GM19438 (cell line): Measurements from ENCODE around the gene ACADL.
A peak's percentile ranks its signal among the peaks of the same experiment; 100 is the strongest.

Source experiments
- ATAC-seq: cut with Tn5 transposase; IDR thresholded peaks from one replicate; pipeline ENCODE4 v1.9.1; 2021; ENCODE audit warnings: low read depth; ENCODE audit not compliant: unreplicated experiment

ACADL gene

DNA sequence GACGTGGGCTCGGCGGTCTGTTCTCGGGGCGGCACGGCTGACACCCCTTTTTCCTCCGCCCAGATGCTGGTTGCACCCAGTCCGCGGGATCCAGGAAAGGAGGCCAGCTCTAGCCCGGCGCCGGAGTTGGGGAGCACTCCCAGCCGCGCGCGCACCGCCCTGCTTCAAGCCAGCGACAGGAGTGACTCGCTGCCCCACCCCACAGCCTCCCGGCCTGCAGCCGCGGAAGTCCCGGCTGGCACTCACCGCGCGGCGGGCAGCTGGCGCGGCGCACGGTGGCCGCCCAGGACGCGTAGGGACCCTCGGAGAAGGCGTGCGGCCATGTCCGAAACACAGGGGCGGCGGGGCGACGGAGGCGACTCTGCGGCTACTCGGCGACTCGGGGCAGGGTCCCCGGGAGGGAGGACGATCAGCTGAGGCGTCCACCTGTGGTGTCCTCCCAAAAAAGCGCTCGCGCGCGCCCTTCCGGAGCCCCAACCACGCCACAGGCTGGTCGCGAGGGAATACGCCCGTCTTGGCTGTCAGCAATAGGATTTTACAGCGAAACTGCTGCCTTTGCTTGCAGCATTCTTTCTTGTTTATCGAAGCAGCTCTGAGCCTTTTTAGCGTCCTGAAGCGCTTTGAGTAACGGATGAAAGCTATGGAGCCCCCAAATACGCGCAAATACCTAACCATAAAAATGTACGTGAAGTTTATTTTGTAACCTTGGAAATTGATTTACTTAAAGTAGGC lies at the start of gene ACADL:
TSS of gene ACADL (minus strand) at position 507 of the 732 bp plus-strand sequence. CDS start at position 323, 184 bp downstream.
- ATAC-seq: peak; percentile 57

DNA sequence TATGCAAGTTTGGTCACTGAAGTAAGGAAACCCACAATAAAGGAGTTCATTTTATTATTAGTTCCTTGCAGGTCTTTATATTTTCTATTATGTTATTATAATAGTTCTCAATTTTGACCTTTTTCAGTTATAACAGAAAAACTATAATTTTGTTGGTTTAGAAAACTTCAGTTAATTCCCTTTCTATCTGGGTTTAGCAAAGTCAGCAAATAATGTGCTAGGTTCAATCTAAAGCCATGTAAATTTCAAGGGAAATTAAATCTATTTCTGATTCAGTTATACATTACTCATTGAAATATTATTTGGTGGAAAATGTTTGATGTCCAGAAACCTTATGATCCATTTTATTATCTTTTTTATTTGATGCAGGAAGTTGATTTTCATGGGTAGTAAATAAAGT lies 46.1 kb upstream of the ACADL start:
- ATAC-seq: no peak

DNA sequence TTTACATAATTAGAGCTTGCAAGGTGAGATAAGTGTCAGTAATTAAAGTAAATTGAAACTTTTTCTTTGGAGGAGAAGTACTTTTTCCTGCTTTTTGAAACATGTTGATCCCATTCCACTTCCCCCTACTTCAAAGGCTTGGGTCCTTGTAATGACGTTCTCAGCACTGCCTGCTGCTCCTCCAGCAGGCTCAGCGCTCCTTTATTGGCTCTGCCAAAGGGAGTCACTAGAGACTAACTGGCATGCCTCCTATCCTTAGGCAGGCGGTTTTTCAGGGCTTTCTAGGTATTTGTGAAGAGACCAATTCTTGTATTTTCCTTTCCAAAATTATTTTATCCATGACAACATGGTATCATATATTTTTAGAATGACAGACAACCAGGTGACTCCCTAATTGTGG lies 43.9 kb upstream of the ACADL start:
- ATAC-seq: no peak

DNA sequence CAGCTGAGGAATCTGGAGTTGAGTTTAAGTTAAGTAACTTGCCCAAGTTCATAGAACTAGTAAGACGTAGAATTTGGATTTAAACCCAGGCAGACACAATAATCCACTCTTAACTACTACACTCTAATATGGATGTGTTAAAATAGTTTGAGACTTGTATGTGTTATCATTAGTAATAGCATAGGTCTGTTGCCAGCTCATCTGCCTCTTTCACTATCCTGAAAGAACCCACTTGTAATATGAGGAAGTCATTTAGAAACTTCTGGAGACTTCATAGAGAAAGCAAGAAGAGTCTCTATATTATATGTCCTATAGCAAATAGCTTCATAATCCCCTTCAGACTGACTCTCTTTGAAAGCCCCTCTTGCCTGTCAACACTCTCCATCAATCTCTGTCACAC lies 43.0 kb upstream of the ACADL start:
- ATAC-seq: no peak

DNA sequence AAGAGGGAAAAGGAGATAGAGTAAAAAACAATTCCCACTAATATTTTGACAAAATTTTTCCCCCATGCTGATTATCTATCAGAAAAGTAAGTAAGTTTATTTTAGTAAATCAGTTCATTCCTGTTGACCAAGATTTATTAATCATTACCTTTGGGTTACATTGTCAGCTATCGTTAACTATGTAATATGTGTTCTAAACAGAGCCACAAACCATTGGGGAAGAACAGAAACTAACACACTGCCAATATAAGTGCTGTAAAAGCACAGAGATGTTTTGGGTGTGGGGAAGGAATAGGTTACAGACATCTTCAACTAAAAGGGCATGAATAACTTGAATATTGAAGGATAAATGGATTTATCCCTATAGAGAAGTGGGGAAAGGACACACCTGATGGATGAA lies 42.5 kb upstream of the ACADL start:
- ATAC-seq: no peak

DNA sequence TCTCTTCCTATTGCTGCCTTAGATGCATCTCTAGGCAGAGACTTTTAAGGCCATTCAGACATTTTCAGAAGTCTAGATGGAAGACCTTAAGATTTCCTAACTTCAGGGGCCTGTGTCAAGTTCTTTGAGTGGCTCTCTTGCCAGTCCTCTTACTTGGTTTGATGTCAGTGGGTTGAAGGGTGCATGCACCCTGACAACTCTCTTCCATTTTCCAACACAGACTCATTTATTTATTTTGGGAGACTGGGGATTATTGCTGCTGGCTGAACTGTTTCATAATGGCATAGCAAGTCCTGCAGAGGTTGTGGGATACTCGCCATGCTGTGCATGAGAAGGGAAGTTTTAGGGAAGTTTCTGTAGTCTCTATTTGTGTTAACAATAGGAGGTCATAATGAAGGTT lies 39.0 kb upstream of the ACADL start:
- no peak for ATAC-seq

DNA sequence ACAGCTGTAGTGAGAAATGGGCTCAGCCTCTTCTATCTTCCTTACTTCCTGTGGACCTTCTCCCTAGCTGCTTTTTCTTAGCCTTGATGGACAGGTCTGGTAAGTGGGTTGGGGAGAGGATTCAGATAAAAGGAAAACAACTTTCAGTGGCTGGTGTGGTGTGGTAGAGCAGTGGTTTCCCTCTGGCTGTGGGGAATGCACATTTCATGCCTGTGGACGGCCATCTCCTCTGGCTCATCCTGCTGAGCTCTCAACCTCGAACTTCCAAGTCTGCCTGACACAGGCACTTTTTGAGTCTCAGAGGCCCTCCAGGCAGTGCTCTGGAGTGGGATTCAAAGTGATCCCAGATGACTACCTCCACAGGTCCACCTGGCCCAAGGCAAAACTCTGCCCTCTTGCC lies 38.6 kb upstream of the ACADL start:
- no peak for ATAC-seq

DNA sequence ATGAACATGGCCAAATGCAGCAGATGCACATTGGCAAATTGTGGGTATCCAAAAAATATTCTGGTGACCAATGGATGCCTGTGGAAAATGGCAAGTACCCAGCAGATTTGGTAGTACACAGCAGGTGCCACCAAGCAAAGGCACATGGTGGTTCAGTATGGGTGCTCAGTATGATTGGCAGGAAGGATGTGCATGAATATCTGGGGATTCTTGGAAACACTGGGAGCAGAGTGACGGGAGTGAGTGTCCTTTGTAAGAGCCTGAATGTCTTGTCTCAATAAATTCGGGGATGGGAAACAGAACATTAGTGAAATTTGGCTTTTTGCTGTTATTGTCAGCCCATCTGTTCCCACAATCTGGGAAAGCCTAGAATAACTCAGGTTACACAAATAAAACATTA lies 36.8 kb upstream of the ACADL start:
- ATAC-seq: no peak

DNA sequence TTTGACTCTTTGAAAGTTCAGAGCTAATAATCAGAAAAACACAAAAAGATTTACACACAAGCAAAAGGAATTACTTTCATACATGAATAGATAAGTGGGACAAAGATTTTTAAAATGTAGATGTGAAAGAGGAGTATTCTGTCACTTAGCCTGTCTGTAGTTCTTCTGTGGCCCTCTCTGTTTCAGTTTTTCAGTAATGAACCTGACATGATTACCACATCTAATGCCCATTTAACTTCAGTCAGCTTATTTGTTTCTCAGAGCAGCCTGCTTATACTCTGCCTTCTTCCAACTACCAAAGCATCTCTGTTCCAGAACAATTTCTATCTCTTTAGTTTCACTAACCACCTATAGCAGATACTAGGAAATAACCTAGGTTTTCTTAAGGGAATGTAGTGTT lies 34.4 kb upstream of the ACADL start:
- no peak for ATAC-seq

DNA sequence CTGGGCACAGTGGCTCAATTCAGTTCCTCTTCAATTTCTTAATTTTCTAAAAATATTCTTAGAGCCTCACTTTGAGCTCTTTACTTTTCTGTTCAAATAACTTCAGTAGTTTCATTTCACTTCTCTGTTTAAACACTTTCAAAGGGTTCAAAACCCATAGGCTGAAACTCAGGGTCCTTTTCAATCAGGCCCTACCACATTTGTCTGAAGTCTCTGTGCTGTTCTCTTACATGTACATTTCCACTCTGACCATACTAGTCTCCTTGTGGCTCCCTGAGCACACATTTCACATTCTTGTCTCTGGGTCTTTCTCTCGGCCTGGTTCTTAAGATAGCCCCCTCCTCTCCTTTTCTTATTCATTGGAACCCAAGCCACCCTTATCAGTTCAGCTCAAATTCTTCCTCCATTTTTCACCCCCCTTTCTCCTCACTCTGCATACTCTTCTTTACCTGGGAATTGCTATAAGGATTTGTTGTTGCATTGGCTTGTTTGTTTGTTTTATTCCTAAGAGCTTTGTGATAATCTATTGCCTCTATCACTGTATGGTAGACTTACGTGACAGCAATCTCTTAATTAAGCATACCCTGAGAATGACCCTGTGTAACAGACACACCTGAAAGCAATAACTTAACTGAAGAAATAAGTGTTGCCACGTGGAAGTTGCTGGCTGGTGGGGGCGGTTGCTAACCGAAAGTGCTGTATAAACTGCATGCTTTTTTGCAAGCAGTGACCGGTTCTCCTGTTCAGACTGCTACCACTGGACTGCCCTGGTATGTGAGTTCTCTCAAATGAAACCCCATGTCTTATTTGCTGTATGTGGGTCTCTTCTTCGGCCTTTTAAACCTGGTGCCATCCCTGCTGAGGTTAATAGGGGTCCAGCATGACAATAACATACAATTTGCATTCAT lies 27.7 kb upstream of the ACADL start:
- ATAC-seq: no peak

DNA sequence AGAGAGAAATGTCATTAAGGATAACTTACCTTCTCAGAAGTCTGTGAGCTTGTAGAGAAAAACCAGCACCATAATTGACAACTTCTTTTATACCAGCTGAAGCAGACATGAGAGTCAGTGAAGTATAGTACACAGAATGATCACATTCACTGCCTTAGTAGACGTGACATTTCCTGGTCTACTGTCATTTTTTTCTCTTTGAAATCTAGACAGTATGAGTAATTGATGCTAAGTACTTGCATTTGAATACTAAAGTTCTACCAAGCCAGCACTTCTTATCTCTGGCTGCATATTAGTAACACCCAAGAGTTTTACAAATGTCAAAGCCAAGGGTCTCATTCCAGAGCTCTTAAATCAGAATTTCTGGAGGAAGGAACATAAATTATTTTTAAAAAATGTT lies 25.4 kb upstream of the ACADL start:
- no peak for ATAC-seq

DNA sequence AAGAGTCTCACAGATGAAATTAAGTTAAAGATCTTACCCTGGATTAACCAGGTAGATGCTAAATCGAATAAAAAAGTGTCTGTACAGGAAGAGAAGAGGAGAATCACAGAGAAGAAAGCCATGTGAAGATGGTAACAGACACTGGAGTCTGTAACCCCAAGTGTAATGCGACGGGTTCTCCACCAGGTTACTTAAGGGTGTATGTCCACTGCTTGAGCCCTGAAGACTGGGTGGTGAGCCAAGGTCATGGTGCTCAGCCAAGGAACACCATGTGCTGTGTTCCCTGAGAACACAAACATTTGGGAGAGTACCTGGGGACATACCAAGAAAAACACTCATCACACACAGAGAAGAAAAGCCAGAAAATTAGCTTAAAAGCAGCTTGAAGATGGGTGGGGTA lies 8.2 kb upstream of the ACADL start:
- no peak for ATAC-seq

DNA sequence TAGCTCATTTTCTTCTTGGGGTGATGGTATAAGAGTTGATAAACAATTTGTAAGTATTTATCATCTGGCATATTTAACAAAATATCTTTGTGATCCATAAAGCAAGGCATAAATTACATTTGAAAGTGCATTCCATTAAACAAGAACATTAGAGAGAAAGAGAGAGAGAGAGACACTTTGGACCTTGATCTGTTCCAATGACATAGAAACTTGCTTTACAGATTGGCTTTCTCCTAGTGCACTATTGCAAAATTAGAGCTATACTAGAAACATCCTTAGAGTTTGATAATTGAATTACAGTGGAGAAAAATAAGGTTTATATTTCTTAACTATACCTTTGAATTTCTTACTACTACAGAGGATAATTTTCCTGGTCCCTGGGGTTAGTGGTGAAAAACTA lies 5.7 kb upstream of the ACADL start:
- no peak for ATAC-seq

DNA sequence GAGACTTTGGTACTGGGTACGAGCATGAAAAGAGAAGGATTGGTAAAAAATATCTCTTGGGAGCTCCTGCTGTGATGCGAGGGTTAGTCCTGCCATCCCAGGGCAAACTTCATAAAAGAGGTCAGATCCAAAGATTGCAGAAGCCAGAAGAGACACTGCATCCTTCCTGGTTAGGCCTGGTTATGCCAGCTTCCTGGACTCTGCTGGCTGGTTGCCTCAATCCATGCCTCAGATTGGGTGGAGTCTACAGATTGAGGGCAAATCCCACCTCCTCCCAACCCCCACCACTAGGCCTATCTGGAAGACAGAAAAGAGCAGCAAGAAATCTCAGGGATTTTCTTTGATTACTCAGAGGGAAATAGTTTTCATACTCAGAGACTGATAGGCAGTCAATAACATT lies 5.3 kb upstream of the ACADL start:
- ATAC-seq: no peak

DNA sequence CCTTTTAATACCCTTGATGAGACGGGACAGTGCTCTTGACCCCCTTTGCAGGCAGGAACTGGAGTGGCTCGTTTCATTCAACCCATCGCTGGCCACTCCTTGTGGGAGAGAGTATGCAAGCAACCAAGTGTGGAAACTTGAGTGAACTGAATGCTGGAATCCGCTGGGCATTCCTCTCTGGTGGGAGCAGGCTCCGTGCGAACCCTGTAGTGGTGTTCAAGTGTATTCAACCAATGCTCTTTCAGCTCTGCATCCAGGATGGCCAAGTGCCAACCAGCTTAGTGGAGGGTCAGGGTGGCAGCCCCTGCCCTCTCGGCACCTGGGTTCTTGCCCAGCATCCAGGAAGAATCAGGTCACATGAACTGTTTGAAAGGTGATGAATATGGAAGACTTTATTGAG lies 3.3 kb upstream of the ACADL start:
- ATAC-seq: no peak

DNA sequence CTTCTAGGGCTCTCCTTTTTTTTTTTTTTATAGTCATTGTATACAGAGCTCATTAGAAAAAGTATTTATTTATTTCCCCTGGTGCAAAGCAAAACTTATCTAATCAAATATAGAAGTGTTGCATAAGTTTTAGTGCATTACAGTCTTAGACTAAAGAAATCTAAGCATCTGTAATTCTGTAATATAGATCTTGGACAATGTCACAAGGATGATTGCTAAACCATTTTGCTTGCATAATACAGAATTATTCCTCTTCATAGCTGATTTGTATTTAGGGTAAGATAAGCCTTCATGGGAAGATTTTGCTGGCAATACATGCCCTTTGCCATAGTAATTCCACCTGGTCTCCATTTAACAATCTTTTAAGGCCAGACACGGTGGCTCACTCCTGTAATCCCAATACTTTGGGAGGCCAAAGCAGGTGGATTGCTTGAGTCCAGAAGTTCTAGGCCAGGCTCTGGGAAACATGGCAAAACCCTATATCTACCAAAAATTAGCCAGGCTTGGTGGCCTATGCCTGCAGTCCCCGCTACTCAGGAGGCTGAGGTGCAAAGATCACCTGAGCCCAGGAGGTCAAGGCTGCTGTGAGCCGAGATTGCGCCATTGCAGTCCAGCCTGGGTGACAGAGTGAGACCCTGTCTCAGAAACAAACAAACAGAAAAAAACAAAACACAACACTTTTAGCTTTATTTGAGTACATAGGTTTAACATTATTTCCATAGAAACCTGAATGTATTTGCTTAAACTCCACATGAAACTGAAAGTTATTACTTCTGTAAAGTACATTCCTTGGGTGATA lies 2.2 kb upstream of the ACADL start:
- ATAC-seq: no peak

DNA sequence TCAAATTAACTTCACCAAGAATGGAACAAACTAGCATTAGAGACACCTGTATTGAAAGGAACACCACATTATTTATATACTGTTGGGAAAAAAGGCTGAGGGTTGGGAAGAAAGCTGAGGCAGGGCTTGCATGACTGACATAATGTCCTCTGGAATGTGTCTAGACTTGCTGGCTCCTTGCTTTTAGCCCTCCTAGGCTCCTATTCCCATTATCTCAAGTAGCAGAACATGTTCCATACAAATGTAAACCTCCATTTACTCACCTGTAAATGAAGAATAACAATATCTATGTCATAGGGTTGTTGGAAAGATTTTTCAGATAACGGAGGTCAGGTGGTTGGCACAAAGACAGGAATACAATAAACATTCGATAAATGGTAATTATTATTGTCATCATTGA lies 976 bp upstream of the ACADL start:
- no peak for ATAC-seq

DNA sequence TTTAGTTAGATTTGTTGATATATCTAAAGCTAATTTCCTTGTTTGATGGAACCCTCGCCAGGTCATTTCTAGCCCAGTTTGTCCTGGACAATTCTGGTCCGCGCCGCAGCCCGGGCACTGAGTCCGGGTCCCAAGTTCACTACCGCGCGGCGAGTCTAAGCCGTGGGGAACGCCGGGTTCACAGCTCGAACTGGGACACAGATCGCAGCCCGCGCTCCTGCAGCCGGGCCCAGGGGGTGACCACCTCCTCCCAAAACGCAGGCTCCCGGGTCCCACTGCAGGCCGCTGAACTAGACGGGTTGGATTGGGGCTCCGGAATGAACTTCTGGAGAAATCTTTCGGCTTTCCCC lies 681 bp downstream of the ACADL start:
- peak; percentile 23 for ATAC-seq

DNA sequence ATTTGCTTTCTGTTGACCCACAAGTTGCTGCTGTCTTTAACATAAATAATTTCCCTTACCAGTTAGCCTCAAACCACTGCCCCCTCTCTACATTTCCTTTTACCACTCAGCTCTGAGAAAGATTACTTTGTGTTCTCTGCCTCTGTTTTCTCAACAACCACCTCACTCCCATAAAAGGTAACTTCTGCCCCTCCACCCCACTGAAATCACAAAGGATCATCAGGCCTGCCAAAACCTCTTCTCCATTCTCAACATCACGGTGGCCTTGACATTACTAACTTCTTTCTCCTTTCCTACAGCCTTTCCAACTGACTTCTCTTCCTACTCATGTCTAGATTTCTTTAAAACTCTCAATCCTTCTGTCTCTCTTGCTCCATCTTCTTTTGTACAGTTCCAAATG lies 10.1 kb downstream of the ACADL start:
- no peak for ATAC-seq

DNA sequence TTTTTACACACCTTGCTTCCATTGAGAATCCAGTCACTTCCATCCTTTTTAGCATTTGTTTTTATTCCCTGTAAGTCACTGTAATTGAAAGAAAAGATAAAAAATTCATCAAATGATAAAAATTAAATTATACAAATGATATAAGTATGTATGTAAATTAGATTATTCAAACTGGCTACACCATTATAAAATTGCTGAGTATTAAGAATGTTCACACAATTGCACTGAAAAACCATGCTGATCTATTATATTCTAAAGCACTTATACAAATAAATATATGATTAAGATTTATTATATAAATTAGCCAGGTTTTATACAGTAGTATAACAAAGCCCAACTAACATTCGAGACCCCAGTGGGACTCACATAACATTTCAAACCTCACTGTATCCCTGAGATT lies 15.1 kb downstream of the ACADL start:
- ATAC-seq: no peak

DNA sequence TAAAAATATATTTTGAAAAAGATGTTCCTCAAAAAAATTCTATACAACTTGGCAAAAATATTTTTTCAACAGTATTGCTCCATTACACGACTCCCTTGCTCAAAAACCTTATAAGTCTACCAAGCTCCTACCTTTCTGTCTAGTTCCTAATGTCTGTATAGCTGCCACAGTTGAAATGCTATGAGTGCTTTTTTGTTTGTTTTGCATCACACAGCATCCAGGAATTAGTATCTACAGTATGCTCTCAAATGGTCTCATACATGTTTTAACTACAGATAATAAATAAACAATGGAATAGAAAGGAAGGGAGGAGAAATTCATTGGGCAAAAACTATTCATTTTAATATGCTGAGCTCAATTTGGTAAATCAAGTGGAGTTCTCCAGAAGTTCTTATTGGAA lies 17.3 kb downstream of the ACADL start:
- ATAC-seq: no peak
